ENCODE measurements around the gene POFUT2.

DNA sequence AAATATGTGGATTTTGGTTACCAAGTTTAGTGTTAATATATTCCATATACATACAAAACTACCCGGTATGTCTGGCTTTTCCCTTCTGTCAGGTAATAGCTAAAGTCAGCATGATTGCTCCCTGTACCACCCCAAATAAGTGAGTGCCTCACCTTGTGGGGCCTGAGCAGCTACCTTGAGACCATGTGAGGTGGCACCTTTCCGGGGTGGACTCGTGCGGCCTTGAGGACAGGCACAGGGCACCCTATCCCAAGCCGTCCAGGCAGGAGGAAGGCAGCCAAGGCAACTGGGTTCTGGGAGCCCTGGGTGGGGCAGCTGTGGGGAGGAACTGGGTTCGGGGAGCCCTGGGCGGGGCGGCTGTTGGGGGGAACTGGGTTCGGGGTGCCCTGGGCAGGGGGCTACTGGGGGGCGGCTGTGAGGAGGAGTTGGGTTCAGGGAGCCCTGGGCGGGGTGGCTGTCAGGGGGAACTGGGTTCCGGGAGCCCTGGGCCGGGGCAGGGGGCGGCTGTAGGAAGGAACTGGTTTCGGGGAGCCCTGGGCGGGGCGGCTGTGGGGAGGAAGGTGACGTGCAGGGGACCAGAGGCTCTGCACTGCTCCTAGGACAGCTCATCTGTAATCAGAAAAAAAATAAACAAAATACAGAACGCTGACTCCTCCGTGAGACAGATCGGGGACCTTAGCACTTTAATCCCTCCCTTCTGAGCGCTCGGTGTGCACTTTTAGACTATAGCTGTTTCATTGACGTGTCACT lies 63.3 kb downstream of the POFUT2 start:
- TF ChIP-seq REST (IDR thresholded peaks at IDR 0.05; ENCODE audit: low read depth) = no peak
- TF ChIP-seq EP300 (IDR thresholded peaks at IDR 0.05; ENCODE audit: borderline replicate concordance) = no peak
- no peak for TF ChIP-seq RAD21 (IDR thresholded peaks at IDR 0.05; ENCODE audit: low read depth)
- TF ChIP-seq TAF1 (IDR thresholded peaks at IDR 0.05; ENCODE audit: low read depth) = no peak
- no peak for TF ChIP-seq CREB1 (IDR thresholded peaks at IDR 0.05; ENCODE audit: low read depth)
- TF ChIP-seq MAX (IDR thresholded peaks at IDR 0.05) = no peak
- no peak for TF ChIP-seq CEBPB (IDR thresholded peaks at IDR 0.05)

All from Ishikawa (cell line).